H1 (cell line): ENCODE measurements around the gene CARF. TPM values are rescaled to one million over a fixed set of nuclear protein-coding genes. Genes with fewer than 3 reads are reported as not detected.

Experiments
- CTCF ChIA-PET: fragments of 300-600 bp; sonication (Branson Sonifier 250); formaldehyde crosslinking; loops from one replicate; lab custom pipeline; 2021; ENCODE audit not compliant: partially characterized antibody; lab: Charles Lee
- POLR2A ChIA-PET: fragments of 300-600 bp; sonication (Branson Sonifier 250); formaldehyde crosslinking; loops from one replicate; lab custom pipeline; 2021; ENCODE audit warnings: inconsistent platforms; ENCODE audit not compliant: partially characterized antibody; lab: Charles Lee
- DNase-seq, 2 experiments: peaks; one replicate each; pipeline versions ENCODE4 v3.0.0 to v3.0.0-alpha.2; 2010 to 2022; ENCODE audit warnings: low spot score in 2 of 2, low read depth in 1 of 2, mixed read lengths in 1 of 2
- FAIRE-seq: peaks from 2 replicates; lab custom pipeline; 2011; peaks lifted over from hg19 to GRCh38; lab: Jason Lieb, UNC
- H2AFZ ChIP-seq: 2 replicates; pipeline ENCODE4 v1.8.1; 2012; ENCODE audit warnings: low read length, inconsistent platforms
- H2AK5ac ChIP-seq: 2 replicates; pipeline ENCODE4 v1.6.1; 2013; ENCODE audit warnings: low read depth, low read length
- H2BK120ac ChIP-seq: replicated peaks from 2 replicates; pipeline ENCODE3; 2013; ENCODE audit warnings: low read depth, low read length, inconsistent platforms
- H2BK12ac ChIP-seq: 2 replicates; pipeline ENCODE4 v1.6.1; 2013; ENCODE audit warnings: low read depth, low read length
- H2BK15ac ChIP-seq: 2 replicates; pipeline ENCODE4 v1.6.1; 2013; ENCODE audit warnings: low read length
- H2BK20ac ChIP-seq: 2 replicates; pipeline ENCODE4 v1.6.1; 2013; ENCODE audit warnings: low read length
- H2BK5ac ChIP-seq: 2 replicates; pipeline ENCODE4 v1.6.1; 2013; ENCODE audit warnings: low read depth, low read length
- H3K14ac ChIP-seq: 2 replicates; pipeline ENCODE4 v1.6.1; 2013; ENCODE audit warnings: inconsistent platforms; ENCODE audit not compliant: insufficient read length
- H3K18ac ChIP-seq: 2 replicates; pipeline ENCODE4 v1.6.1; 2013; ENCODE audit warnings: low read length; ENCODE audit errors: extremely low read depth
- H3K23ac ChIP-seq: 2 replicates; pipeline ENCODE4 v1.6.1; 2013; ENCODE audit warnings: inconsistent platforms; ENCODE audit not compliant: insufficient read length
- H3K23me2 ChIP-seq: 2 replicates; pipeline ENCODE4 v1.6.1; 2013; ENCODE audit warnings: low read depth, low read length
- H3K27ac ChIP-seq: 2 replicates; pipeline ENCODE4 v1.6.1; 2011; ENCODE audit warnings: low read depth, low read length, inconsistent platforms
- H3K27me3 ChIP-seq, 4 experiments: replicated peaks in 1 of 4; 1 replicate in 1 of 4; 2 replicates in 3 of 4; pipeline versions ENCODE4 v1.6.1 to v1.8.1; 2011 to 2013; ENCODE audit warnings: low read length in 3 of 4, mild to moderate bottlenecking in 3 of 4, inconsistent platforms in 2 of 4, mixed read lengths in 2 of 4, moderate library complexity in 1 of 4; ENCODE audit not compliant: control insufficient read depth in 3 of 4, insufficient read depth in 3 of 4; ENCODE audit errors: extremely low read depth in 1 of 4
- H3K36me3 ChIP-seq, 4 experiments: 2 replicates each; pipeline versions ENCODE4 v1.6.1 to v1.8.1; 2011 to 2013; ENCODE audit warnings: mild to moderate bottlenecking in 4 of 4, low read length in 3 of 4, moderate library complexity in 2 of 4, control low read depth in 1 of 4, inconsistent platforms in 1 of 4; ENCODE audit not compliant: insufficient read depth in 4 of 4, control insufficient read depth in 2 of 4
- H3K4ac ChIP-seq: replicated peaks from 2 replicates; pipeline ENCODE3; 2013; ENCODE audit warnings: low read length, low read depth, mixed read lengths, inconsistent platforms; ENCODE audit not compliant: insufficient read length
- H3K4me1 ChIP-seq, 4 experiments: replicated peaks in 1 of 4; 1 replicate in 1 of 4; 2 replicates in 3 of 4; pipeline versions ENCODE4 v1.6.1 to v1.8.1; 2011 to 2013; ENCODE audit warnings: low read length in 3 of 4, inconsistent platforms in 2 of 4, mixed read lengths in 1 of 4; ENCODE audit not compliant: insufficient read depth in 4 of 4, control insufficient read depth in 3 of 4
- H3K4me2 ChIP-seq, 2 experiments: 2 replicates each; pipeline versions ENCODE4 v1.6.1 to v1.8.1; 2011 to 2013; ENCODE audit warnings: low read depth in 2 of 2, low read length in 2 of 2, control low read depth in 1 of 2, inconsistent platforms in 1 of 2, mild to moderate bottlenecking in 1 of 2; ENCODE audit not compliant: insufficient read depth in 1 of 2
- H3K4me3 ChIP-seq, 4 experiments: fragments of 200-600, 300-600 bp in 1 of 4; sonication (generic), shearing (Covaris generic), sonication (Bioruptor Twin) in 1 of 4; 2 replicates each; pipeline versions ENCODE4 v1.5.1 to v1.8.1; 2011 to 2016; ENCODE audit warnings: low read length in 4 of 4, low read depth in 3 of 4, control low read depth in 2 of 4, inconsistent platforms in 2 of 4, mild to moderate bottlenecking in 2 of 4, mixed read lengths in 1 of 4, moderate library complexity in 1 of 4; ENCODE audit not compliant: insufficient read depth in 2 of 4; ENCODE audit errors: extremely low read depth in 1 of 4
- H3K56ac ChIP-seq: replicated peaks from 2 replicates; pipeline ENCODE3; 2013; ENCODE audit warnings: low read depth, mild to moderate bottlenecking, mixed read lengths, low read length, inconsistent platforms; ENCODE audit not compliant: insufficient read length
- H3K79me1 ChIP-seq: 2 replicates; pipeline ENCODE4 v1.6.1; 2013; ENCODE audit warnings: low read depth, low read length, control low read depth
- H3K79me2 ChIP-seq, 2 experiments: 2 replicates each; pipeline versions ENCODE4 v1.6.1 to v1.8.1; 2012 to 2013; ENCODE audit warnings: low read length in 2 of 2, mild to moderate bottlenecking in 2 of 2, inconsistent platforms in 1 of 2; ENCODE audit not compliant: insufficient read depth in 2 of 2, control insufficient read depth in 1 of 2
- H3K9ac ChIP-seq, 4 experiments: replicated peaks in 1 of 4; 1 replicate in 1 of 4; 2 replicates in 3 of 4; pipeline versions ENCODE4 v1.6.1 to v1.8.1; 2011 to 2013; ENCODE audit warnings: low read depth in 3 of 4, low read length in 3 of 4, control low read depth in 2 of 4, mild to moderate bottlenecking in 2 of 4, moderate library complexity in 2 of 4, inconsistent platforms in 1 of 4; ENCODE audit errors: extremely low read depth in 1 of 4
- H3K9me3 ChIP-seq, 2 experiments: 2 replicates each; pipeline versions ENCODE4 v1.6.1 to v1.8.1; 2012 to 2013; ENCODE audit warnings: mild to moderate bottlenecking in 2 of 2, moderate library complexity in 2 of 2, control low read depth in 1 of 2, inconsistent platforms in 1 of 2, low read depth in 1 of 2, low read length in 1 of 2, mixed read lengths in 1 of 2; ENCODE audit not compliant: insufficient read depth in 2 of 2
- H4K20me1 ChIP-seq, 2 experiments: replicated peaks in 1 of 2; 2 replicates each; pipeline versions ENCODE3 to v1.8.1; 2011 to 2013; ENCODE audit warnings: inconsistent platforms in 2 of 2, low read length in 2 of 2, mild to moderate bottlenecking in 1 of 2; ENCODE audit not compliant: insufficient read depth in 2 of 2, control insufficient read depth in 1 of 2
- H4K5ac ChIP-seq: 2 replicates; pipeline ENCODE4 v1.6.1; 2013; ENCODE audit warnings: low read length, low read depth, mixed read lengths, inconsistent platforms; ENCODE audit not compliant: insufficient read length
- H4K8ac ChIP-seq: 2 replicates; pipeline ENCODE4 v1.8.0; 2013; ENCODE audit warnings: mild to moderate bottlenecking, moderate library complexity, low read length, inconsistent platforms; ENCODE audit not compliant: insufficient read depth; ENCODE audit errors: extremely low read depth
- H4K91ac ChIP-seq: replicated peaks from 2 replicates; pipeline ENCODE3; 2013; ENCODE audit warnings: low read length, mixed read lengths, inconsistent platforms; ENCODE audit not compliant: insufficient read length
- BACH1 ChIP-seq: IDR thresholded peaks from 2 replicates; pipeline ENCODE4 v1.6.1; 2012; ENCODE audit warnings: low read length, improper control_type of control experiment
- BRCA1 ChIP-seq: IDR thresholded peaks from 2 replicates; pipeline ENCODE4 v1.6.1; 2012; ENCODE audit warnings: low read depth, low read length, improper control_type of control experiment
- CEBPB ChIP-seq: IDR thresholded peaks from 2 replicates; pipeline ENCODE4 v1.6.1; 2012; ENCODE audit warnings: low read depth, low read length
- E2F6 ChIP-seq: IDR thresholded peaks from 2 replicates; pipeline ENCODE4 v1.6.1; 2012; ENCODE audit warnings: inconsistent platforms
- EGR1 ChIP-seq: IDR thresholded peaks from 2 replicates; pipeline ENCODE4 v1.6.1; 2011; ENCODE audit warnings: low read depth, low read length, borderline replicate concordance
- FOSL1 ChIP-seq: IDR thresholded peaks from 2 replicates; pipeline ENCODE4 v1.6.1; 2011; ENCODE audit warnings: mild to moderate bottlenecking, low read depth, low read length, moderate library complexity; ENCODE audit not compliant: insufficient read depth
- JUN ChIP-seq: IDR thresholded peaks from 2 replicates; pipeline ENCODE4 v1.6.1; 2011; ENCODE audit warnings: low read depth, mild to moderate bottlenecking, improper control_type of control experiment, low read length
- JUND ChIP-seq: IDR thresholded peaks from 2 replicates; pipeline ENCODE4 v1.6.1; 2011; ENCODE audit warnings: mild to moderate bottlenecking, improper control_type of control experiment, low read length
- KDM1A ChIP-seq: fragments of 200-600, 300-600 bp; sonication (generic); IDR thresholded peaks from 2 replicates; pipeline ENCODE4 v1.7.1; 2016; ENCODE audit warnings: mild to moderate bottlenecking, low read length, borderline replicate concordance
- KDM4A ChIP-seq: IDR thresholded peaks from one replicate; pipeline ENCODE4 v1.7.1; 2012; ENCODE audit warnings: low read depth, mild to moderate bottlenecking, moderate library complexity, low read length, inconsistent platforms; ENCODE audit not compliant: severe bottlenecking
- MAX ChIP-seq: IDR thresholded peaks from 2 replicates; pipeline ENCODE4 v1.6.1; 2012; ENCODE audit warnings: inconsistent platforms
- NANOG ChIP-seq: IDR thresholded peaks from 2 replicates; pipeline ENCODE4 v1.6.1; 2011; ENCODE audit warnings: low read length, low read depth, mild to moderate bottlenecking, inconsistent platforms; ENCODE audit not compliant: insufficient read depth, poor library complexity, severe bottlenecking
- RXRA ChIP-seq: IDR thresholded peaks from 2 replicates; pipeline ENCODE4 v1.6.1; 2011; ENCODE audit warnings: low read depth, mild to moderate bottlenecking, low read length, moderate library complexity; ENCODE audit not compliant: insufficient read depth
- SP2 ChIP-seq: IDR thresholded peaks from 2 replicates; pipeline ENCODE4 v1.6.1; 2012; ENCODE audit warnings: mild to moderate bottlenecking, low read length, inconsistent platforms
- SRF ChIP-seq: IDR thresholded peaks from 2 replicates; pipeline ENCODE4 v1.6.1; 2011; ENCODE audit warnings: mild to moderate bottlenecking, low read depth, low read length, moderate library complexity
- WGBS, 2 experiments: shearing (Covaris generic) in 1 of 2; methylation state at CpG; one replicate each; pipeline versions ENCODE4 v1.1.6 to v1.1.7; 2013 to 2015; ENCODE audit warnings: low lambda C conversion rate in 2 of 2, mixed read lengths in 2 of 2, inconsistent platforms in 1 of 2, low coverage in 1 of 2, missing lambda C conversion rate in 1 of 2; ENCODE audit not compliant: insufficient replicate concordance in 2 of 2, insufficient coverage in 1 of 2, insufficient read length in 1 of 2; ENCODE audit errors: extremely low coverage in 1 of 2, missing lambda C conversion rate in 1 of 2; 5-methylcytosine and 5-hydroxymethylcytosine counted together
- polyA plus RNA-seq, 7 experiments: library from polyadenylated mRNA; depleted of rRNA in 3 of 7; stranded (reverse) in 5 of 7; unstranded in 2 of 7; fragments of >200 nt in 5 of 7; fragments of 200-250 nt in 2 of 7; gene quantifications; 1 replicate in 5 of 7; 2 replicates in 1 of 7; 4 replicates in 1 of 7; pipeline versions ENCODE4 v1.2.1 to v1.2.3, GENCODE V29; 2011 to 2013; ENCODE audit warnings: missing spikeins in 2 of 7, mixed read lengths in 2 of 7
- total RNA-seq: library from RNA; stranded (reverse); fragmentation: NEBNext Ultra II Directional; extraction: Animal tissue kit (Norgen Biotek cat#: 25700); gene quantifications from 2 replicates; pipeline ENCODE4 v1.2.1, GENCODE V29; 2021

The CARF gene
- total and polyA plus RNA-seq, 2 of the 8 experiments (the other 6 are each of a cell fraction or from before 2014, with no cell fraction given) = 2.0 to 2.6 TPM

- no peak overlapping the region for H3K27ac ChIP-seq
- no peak overlapping the region for H2BK12ac ChIP-seq
- ChIA-PET CTCF (no interaction called here), POLR2A (interaction anchor here (0.6 to 0.9 kb wide), 2 partner anchors 8 to 111 kb away, joined by 3 read pairs; partner anchors contain the start of genes NBEAL1 and WDR12)
- no peak overlapping the region for H2BK5ac ChIP-seq
- H3K4me1 ChIP-seq = no peaks in the 10 kb centered on the region
- no peak overlapping the region for H2BK15ac ChIP-seq
- H3K14ac ChIP-seq = no peak overlapping the region
- DNase-seq = no peak
- 90% methylated on average over 1 of the region's 1 CpG; no CpG with 5 or more reads in 1 of the 2 experiments for WGBS, 2 experiments
- H4K20me1 ChIP-seq = no peaks in the 10 kb centered on the region
- no peak overlapping the region for H3K9ac ChIP-seq
- H4K91ac ChIP-seq = no peak overlapping the region
- H3K36me3 ChIP-seq = no peaks in the 10 kb centered on the region; a peak in 1 of 8 replicates
- H2AK5ac ChIP-seq = no peak overlapping the region
- no peak overlapping the region for H3K4ac ChIP-seq
- no peak for TF ChIP-seq MAX
- no peak for TF ChIP-seq FOSL1
- no peak for TF ChIP-seq KDM1A
- TF ChIP-seq E2F6 = no peak
- TF ChIP-seq BACH1 = no peak
- TF ChIP-seq CEBPB = no peak
- TF ChIP-seq SP2 = no peak
- TF ChIP-seq RXRA = no peak
- no peak for TF ChIP-seq KDM4A
- no peak for TF ChIP-seq JUN
- no peak for TF ChIP-seq EGR1
- TF ChIP-seq BRCA1 = no peak
- no peak for TF ChIP-seq SRF
- no peak for TF ChIP-seq JUND
- TF ChIP-seq NANOG = no peak
- H3K4me2 ChIP-seq = no peak overlapping the region
- no peak overlapping the region for H3K56ac ChIP-seq
- no peak for FAIRE-seq
- no peak overlapping the region for H4K5ac ChIP-seq
- H3K23me2 ChIP-seq = no peaks in the 10 kb centered on the region
- no peaks in the 10 kb centered on the region for H3K9me3 ChIP-seq
- H4K8ac ChIP-seq = no peak overlapping the region
- no peaks in the 10 kb centered on the region for H3K27me3 ChIP-seq
- H3K23ac ChIP-seq = no peak overlapping the region
- H3K18ac ChIP-seq = no peak overlapping the region
- no peak overlapping the region for H2BK120ac ChIP-seq
- no peaks in the 10 kb centered on the region for H3K79me2 ChIP-seq
- no peaks in the 10 kb centered on the region for H3K79me1 ChIP-seq
- H2AFZ ChIP-seq = no peak overlapping the region
- H2BK20ac ChIP-seq = no peak overlapping the region
- H3K4me3 ChIP-seq = no peak overlapping the region
Measured at GRCh38 chr2:203022751-203023150, 110.7 kb downstream of the CARF start.
